GM19467 (cell line): Measurements from ENCODE around the gene SRSF10.

Experiments used
- ATAC-seq: cut with Tn5 transposase; IDR thresholded peaks from one replicate; pipeline ENCODE4 v1.9.1; 2021; ENCODE audit warnings: mild to moderate bottlenecking, moderate library complexity; ENCODE audit not compliant: unreplicated experiment

SRSF10 gene

DNA sequence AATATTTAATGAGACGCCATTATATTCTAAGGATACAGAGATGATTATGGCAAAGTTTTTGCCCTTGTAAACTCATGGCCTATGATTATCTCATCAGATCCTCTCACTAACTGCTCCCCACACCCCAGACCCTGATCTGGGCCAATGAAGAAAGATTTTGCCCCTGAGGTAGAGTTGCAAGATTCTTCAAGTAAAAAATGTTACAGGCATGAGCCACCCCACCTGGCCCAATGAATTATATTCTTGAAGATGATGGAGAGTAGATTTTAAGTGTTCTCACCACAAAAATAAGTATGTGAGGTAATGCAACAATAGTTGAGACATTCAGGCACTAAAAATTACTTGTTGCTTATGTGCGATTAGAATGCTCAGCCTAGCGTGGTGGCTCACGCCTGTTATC is 65.2 kb downstream of the SRSF10 start:
- ATAC-seq = no peak
